ENCODE results near the gene EZR.

Gene EZR

GRCh38 chr6:158722176-158722729 is 96.9 kb downstream of the EZR start:
- TF ChIP-seq CTCF (IDR thresholded peaks at IDR 0.05; ENCODE audit: low read depth, low read length): no peak
- no peak overlapping the region for H3K4me3 ChIP-seq (ENCODE audit: low read depth, low read length)

DNA sequence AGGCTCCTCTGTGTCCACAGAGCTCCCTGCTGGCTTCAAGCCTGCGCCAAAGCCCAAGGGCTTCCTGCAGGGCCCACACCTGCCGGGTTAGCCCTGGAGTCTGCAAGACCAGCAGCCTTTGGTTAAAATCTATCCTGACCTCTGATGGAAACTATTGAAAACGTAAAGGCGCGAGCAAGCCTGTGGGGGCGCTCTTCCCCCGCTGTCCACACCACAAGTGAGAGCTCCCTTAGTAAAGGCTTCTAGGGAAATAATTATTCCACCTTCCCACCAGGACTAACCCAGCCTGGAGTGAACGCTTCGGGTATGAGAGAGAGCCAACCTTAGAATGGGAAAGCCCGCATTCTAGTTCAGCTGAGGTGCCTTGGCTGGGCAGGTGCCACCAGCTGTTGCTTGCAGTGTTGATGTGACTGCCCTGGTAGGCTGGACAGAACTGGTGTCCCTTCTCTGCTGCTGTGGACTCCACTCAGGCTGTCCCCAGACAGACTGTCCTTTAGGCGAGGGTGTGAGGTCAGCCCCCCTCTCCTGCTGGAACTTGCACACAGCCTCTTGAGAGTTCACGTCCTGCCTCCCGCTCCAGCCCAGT is 100.6 kb downstream of the EZR start:
- H3K4me3 ChIP-seq (ENCODE audit: low read depth, low read length): no peak overlapping the region
- 0 out of 2 replicates have a peak, but pooled peaks have one; percentile 47 for TF ChIP-seq CTCF (IDR thresholded peaks at IDR 0.05; ENCODE audit: low read depth, low read length)

- H3K4me3 ChIP-seq (ENCODE audit: low read depth, low read length): no peak overlapping the region
- no peak for TF ChIP-seq CTCF (IDR thresholded peaks at IDR 0.05; ENCODE audit: low read depth, low read length)
Observed at GRCh38 chr6:158717341-158718330, 101.5 kb downstream of the EZR start.

All from WI38 (cell line).